IPS-11a (cell line): ENCODE measurements around the gene MAEA.

Experiments
- H3K4me3 ChIP-seq: one replicate; pipeline ENCODE4 v1.5.1; 2013; ENCODE audit warnings: low read depth, low read length, control low read depth

Gene MAEA

DNA sequence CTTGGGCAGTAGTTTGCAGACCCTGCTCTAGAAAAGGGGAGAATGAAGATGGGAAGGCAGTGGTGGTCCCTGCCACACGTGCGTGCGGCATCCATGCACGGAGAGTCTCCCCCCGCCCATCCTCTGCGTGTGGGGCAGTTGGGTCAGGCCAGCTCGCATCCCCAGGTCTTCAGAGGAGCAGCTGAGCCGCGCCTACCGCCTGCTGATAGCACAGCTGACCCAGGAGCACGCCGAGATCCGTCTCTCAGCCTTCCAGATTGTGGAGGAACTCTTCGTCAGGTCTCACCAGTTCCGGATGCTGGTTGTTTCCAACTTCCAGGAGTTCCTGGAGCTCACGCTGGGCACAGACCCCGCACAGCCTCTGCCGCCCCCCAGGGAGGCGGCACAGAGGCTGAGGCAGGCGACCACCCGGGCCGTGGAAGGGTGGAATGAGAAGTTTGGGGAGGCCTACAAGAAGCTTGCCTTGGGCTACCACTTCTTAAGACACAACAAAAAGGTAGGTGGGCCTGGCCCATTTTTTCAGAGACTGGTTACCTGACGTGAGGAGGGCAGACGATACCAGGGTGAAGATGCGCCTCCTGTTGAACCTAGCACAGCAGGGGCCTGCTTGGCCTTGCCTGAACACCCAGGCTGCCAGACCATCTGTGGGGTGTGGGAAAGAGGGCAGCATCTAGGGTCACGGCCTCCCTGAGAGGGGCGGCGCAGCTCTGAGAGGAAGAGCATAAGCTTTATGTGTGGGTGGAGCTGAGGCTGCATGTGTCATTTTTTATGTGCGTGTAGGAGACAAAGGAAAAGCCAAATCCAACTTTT lies 59.9 kb downstream of the MAEA start:
- no peak overlapping the region for H3K4me3 ChIP-seq

DNA sequence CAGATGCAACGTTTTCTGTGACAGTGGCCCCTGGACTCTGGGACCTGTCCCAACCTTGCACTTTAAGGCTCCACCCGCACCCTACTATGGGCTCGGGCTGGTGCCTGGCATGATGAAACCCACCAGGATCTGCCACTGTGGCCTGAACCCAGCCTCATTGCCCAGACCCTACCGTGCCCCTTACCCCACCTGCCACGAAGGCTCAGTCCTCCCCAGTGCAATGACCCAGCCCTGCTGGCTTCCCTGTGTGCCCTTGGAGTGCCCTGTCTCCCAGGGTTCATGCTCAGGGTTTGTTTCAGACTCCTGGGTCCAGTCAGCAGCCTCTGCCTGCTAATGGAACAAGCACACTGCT lies 60.5 kb downstream of the MAEA start:
- H3K4me3 ChIP-seq, result no peak overlapping the region

DNA sequence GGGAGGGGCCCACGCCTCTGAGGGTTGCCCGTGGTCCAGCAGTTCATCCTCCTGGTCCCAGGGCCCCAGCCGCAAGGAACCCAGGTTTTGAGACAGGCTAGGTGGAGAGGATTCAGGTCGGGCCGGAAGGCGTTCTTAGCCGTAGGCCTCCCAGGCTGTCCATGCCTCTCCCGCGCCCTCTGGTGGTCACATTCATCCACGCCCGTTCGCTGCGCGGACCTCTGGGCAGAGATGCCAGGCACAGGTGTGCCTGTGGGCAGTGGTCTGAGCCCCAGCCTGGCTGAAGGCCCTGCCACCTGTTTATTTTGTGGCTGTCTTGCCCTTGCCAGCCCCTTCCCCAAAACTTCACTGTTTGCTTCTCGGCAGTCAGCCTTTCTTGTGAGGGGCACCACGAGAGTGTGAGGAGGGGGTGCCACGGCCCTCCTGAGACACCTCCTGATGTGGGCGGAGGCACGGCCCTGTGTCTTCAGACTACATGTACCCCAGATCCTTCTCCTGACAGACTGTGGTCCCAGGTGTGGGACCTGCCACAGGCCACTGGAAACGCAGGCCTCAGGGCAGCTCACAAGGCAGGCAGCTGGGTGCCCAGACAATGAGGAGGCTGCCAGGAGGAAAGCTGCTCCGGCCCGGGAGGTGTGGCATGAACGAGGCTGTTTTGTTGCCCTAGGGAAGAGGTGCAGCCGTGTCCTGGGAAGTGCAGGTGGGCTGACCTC lies 62.3 kb downstream of the MAEA start:
- no peak overlapping the region for H3K4me3 ChIP-seq

DNA sequence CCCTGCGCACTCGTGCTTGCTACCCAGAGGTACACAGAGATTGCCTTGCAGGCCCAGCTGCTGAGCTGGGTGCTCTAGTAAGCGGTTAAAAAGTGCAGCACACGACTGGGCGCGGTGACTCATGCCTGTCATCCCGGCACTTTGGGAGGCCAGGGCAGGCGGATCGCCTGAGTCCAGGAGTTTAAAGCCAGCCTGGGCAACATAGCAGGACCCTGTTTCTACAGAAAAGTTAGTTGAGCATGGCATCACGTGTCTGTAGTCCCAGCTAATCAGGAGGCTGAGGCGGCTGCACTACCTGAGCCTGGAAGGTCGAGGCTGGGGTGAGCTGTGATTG lies 62.8 kb downstream of the MAEA start:
- H3K4me3 ChIP-seq, result no peak overlapping the region

DNA sequence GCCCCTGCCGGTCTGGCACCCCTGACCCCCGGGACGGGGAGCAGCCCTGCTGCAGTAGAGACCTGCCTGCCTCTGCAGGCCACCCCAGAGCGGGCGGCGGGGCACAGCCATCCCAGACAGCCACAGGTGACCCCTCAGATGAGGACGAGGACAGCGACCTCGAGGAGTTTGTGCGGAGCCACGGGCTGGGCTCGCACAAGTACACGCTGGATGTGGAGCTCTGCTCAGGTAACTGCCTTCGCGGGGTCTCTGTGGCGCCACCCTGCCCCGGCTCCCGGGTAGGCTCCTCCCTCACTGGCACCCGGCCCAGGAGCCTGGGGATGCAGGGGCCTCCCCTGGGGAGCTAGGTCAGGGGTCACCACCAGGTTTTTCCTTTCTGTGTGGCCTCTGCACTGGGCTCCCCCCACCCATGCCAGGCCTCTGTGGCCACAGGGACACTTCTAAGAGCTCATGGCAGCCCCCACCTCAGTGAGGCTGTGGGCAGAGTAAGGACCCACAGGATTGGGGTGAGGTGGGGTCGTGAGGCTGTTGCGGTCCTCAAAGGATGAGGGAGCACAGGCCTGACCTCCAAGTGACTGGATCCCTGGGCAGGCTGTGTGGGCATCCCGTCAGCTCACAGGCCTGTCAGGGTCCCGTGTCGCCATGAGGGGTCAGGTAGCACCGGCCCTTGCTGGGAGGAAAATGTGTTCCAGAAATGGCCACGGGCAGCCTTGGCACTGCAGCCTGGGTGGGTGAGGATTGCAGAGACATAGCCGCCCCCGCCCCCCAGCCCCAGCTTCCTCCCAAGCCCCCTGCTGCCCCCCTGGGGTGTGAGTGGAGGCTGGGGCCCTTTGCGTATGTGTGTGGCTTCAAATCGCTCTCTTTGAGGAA lies 63.7 kb downstream of the MAEA start:
- no peak overlapping the region for H3K4me3 ChIP-seq

DNA sequence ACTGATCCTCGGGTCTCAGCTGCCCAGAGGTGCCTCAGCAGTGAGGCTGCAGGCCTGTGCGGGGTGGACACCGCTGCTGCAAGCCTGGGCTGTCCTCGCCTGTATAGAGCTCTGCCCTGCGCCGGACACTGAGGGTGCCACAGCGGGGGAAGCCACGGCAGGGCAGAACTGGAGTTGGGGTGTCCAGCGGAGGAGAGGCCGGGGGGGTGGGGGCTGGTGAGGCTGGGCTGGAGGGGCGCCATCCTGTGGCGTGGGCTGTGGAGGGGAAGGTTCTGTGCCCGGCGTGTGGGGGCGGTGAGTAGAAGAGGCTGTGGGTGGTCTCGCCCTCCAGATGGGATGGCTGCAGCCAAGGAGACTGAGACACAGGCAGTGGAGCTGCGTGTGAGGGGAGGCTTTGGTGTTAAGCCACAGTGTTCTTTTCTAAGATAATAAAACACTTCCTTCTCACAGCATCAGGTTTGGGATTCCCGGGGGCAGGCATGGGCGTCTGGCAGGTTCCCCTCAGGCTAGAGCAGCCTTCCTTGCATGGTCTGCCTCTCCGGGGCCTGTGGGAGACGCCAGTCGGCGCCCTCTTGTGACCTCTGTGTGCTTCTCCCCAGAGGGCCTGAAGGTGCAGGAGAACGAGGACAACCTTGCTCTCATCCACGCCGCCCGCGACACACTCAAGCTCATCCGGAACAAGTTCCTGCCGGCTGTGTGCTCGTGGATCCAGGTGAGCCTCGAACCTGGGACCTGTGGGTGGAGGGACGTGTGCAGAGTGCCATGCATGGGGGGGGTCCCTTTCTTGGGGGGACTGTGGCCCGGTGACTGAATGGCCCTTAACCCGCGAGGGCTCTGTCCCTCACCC lies 64.7 kb downstream of the MAEA start:
- no peak overlapping the region for H3K4me3 ChIP-seq

DNA sequence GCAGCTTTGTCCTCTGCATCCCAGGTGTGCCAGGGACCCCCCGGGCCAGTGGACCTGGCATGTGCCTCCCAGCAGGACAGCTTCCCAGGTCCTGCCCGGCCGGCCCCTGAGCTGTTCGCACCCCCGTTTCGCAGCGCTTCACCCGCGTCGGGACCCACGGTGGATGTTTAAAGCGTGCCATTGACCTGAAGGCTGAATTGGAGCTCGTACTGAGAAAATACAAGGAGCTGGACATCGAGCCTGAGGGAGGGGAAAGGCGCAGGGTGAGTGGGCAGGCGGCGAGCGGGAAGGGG lies 65.2 kb downstream of the MAEA start:
- H3K4me3 ChIP-seq, result no peak overlapping the region

DNA sequence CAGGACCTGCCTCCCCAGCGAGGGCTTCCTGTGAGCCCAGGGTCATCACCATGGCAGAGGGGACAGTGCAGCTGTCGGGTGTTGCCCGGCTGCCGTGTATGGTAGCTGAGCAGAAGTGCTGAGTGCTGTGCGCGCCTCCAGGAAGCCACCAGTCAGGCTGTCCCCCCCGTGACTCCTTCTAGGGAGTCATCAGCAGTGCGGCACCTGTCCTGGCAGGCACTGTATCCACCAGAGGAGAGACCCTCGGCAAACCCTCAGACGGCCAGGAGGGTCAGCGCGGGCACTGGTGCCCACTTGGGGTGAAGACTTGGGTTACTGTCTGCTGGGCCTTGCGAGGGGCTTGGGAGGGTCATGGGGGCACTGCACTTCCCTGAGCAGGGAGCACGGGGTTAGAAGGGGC lies 65.7 kb downstream of the MAEA start:
- H3K4me3 ChIP-seq, result no peak overlapping the region

DNA sequence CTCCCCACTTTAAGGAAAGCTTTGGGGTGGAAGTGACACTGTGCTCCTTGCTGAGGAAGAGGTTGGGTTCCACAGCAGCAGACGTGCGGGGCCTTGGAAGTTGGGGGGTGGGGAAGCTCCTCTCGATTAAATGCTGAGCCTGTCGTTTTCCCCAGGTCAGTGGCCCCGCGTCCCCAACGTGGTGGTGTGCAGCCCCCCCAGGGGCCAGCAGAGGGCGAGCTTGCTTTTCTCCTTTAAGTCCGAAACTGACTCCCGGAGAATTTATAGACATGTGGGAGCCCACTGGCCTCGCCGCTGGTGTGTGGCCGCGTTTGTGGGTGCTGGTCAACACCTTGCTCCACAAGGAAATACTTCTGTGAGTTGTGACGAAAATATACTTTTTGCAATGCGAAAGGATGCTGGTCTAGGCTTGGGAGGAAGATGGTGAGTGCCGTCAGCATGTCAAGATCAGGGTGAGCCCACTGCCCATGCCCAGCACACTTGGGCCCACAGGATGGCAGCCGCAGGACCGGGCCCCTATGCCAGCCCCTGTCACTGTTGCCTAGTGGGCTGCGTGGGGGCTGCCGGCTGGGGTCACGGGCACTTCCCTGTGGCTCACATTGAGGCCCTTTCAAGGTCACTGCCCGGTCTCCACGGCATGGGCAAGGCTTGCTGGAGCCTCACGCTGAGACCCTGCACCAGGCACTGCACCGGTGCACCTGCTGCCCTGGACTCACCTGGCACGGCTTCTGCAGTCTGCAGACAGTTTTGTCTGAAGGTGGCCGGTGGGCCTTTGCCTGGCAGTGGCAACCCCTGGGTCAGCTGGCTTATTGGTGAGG lies 66.7 kb downstream of the MAEA start:
- H3K4me3 ChIP-seq, result no peak overlapping the region

DNA sequence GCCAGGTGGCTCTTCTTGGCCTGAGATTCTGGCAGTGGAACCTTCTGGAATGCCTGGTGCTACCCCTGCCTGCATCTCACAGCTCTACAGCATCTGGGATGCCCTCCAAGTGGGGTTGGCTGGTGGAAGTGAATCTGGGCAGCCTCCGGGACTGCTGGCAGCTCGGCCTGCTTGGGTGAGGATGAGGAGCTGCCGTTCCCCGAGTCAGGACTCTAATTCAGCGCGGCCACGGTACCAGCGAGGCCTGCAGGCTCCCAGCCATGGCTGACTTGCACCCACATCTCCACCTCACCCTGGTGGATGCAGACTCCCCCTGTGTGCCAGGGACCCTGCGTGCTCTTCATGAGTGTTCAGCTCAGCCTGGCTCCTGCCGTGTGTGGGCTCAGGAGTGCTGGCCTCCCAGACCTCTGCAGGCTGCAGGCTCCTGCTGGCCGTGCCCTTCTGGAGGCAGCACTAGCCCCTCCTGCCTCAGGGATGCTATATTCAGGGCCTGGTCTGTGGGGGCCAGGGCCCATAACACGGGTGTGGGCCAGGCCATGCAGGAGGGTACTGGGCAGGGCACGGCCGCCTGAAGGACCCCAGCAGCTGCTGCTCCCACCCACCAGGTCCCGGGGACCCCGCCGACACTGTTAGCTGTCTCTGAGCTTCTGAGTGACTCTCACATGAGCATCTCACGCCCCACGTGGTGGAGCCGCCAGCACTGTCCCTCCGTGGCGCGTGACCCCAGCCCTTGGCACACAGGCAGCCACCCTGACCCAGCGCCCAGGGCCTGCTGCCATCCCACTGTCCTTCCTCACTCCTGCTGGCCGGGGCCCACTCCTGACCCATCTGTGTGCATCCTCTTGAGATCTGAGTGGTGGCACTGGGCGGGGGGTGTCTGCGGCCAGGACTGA lies 67.9 kb downstream of the MAEA start:
- H3K4me3 ChIP-seq, result no peak overlapping the region

DNA sequence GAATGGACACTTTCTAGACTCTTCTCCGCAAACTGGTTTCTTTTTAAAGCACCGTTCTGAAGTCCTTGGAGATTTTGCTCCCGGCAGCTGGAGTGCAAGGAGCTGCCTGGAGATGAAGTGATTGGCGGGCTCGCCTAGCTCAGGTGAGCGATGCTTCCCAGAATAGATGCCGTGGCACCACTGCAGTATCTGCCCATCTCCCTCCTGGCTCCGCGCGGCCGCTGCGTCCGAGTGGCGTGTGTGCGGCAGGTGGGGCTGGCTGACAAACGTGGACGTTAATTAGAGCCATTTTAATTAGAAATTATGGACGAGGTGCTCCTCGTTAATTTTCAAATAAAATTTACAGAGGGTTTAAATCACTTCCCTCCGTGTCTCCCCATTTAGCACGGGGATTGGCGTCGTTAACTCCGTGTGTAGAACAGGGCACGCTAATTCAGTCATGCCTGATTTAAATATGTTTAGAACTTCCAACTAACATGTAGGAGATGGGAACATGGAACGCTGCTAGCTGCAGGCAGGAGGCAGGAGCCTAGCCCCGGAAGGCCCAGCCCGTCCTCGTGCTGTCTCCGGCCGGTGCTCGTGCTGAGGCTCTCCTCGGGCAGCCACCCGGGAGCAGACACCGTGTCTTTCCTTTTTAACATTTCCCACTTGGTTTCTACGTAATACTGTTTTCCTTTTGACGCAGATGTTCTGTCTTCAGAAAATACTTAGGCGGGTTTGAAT lies 68.9 kb downstream of the MAEA start:
- H3K4me3 ChIP-seq, result no peak overlapping the region

DNA sequence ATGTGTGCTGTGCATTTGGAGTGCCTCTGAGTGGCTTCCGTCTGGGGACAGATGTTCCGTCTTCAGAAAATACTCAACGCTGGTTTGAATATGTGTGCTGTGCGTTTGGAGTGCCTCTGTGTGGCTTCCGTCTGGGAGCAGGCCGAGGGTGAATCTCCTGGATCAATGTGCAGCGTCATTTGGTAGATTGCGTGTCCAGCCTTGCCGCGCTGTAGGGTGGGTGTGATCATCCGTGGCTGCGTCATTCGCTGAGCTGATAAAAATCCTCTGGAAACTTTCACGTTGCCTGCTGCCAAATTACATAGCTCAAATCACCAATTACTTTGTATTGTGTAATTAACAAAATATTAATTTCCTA lies 69.4 kb downstream of the MAEA start:
- no peak overlapping the region for H3K4me3 ChIP-seq

DNA sequence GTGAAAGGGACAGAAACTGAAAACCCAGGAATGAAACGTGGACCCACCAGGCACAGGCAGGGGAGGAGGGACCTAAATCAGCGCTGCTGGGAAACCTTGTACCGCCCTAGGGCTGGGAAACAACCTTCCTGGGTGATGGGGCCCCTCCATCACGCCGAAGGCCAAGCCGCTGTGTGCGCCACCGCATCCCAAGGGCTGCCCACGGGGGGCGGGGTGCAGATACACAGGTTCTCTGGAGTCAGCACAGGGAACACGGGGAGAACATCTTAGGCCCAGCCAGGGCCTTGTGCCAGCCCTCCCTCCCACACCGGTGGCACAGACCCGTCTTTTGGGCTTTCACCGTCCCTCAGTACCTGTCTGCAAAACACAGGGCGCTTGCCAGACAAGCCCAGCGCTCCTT lies 70.3 kb downstream of the MAEA start:
- no peak overlapping the region for H3K4me3 ChIP-seq

DNA sequence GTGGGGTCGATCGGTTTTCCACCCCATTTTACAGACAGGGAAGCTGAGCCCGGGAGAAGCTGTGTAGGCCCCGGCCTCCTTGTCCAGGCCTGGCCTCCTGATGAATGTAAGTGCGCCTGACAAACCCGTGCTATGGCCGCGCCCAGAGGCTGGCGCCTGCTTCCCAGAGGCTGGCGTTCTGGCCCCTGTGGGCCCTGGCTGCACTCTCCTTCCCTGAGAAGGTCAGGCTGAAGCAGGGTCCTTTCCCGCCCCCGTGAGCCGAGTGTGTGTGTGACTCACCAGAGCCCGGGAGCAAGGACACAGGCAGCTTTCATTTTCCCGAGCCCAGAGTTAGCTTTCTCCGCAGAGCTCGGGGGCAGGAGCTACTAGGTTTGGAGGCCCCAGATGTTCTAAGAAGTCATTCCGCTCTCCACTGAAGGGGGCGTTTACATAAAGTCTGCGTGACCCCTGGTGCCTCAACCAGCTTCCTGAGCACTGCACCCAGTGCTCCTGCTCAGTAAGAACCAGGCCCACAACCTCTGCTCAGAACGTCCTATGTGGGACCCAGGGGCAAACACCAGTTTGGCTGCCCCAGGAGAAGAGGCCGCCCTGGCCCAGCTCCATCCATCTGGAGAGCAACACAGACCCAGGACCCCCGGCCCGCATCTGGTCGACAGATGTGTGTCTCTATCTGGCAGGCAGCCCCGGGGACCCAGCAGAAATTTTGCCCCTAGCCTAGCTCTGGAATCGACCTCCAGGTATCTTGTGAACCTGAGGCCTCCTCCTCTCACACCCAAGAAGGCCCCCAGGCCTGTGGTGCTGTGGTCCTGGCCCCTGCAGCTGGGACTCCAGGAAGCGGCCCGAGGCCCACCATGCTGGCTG lies 71.0 kb downstream of the MAEA start:
- H3K4me3 ChIP-seq, result no peak overlapping the region

DNA sequence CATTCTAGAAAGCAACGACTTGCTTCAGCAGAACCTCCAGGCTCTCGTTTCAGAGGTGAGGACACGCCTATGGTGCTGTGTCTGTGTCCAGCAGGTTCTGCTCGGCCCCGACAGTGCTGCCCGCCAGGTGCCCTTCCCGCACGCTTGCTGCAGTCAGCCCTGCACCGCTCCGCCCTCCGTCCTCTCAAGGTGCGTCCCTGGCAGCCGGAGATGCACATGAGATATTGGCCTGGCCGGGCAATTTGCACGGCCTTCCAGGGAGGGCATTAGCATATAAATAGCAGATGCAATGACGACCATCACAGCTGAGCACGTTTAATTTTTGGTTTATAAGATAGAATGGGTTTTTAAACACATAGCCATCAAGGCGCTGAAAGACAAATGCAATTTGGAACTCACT lies 71.7 kb downstream of the MAEA start:
- no peak overlapping the region for H3K4me3 ChIP-seq

DNA sequence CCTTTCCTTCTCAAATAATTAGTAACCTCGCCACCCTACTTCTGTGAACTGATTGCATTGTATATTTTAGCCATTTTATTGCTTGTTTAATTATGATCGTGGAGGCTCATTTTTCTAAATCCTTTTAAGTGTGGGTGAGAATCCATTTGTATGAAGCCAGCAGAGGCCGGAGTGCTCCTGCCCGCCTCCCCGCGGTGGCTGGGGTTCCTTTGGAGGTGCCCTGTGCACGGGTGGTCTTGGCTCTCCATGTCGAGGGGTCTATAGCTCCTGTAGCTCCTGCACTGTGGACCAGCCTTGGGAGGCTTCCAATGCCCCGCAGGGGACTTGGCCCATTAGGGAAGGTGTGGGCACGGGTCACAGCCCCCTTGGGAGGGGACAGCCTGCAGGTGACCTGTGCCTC lies 72.4 kb downstream of the MAEA start:
- H3K4me3 ChIP-seq, result no peak overlapping the region

DNA sequence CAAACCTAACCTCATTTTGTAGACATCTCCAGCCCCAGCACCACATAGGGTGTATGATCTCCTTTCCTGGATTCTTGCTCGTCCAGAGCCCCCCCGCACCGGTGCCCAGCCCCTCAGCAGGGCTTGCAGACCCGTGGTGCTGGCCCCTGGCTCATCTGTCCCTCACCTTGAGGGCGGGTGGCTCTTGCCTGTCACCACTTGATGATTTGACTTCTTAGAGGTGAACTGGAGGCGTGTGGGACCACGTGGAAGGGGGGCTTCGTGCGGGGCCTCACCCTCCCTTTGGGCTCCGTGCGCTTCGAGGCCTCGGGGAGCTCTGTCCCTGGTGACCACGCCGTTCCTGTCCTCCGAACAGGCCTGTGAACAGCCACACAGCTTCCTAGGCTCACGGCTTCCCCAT lies 72.8 kb downstream of the MAEA start:
- no peak overlapping the region for H3K4me3 ChIP-seq

DNA sequence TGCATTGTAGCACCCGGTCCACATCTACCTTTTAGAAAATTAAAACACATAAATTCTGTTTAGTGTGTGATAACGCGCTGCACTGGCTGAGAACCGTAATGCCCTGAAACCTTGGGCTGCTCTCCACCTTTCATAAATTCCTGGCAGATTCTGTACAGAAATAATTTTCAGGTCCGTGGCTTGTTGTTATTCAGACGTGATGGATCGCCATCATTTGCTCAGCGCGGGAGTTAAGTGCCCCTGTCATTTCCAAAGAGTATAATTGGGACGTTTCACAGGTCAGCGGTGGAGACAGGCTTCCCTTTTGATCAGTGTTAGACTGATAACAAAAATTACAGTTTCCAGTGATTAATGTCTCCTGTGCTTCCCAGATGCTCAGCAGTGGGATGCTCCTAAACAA lies 73.8 kb downstream of the MAEA start:
- no peak overlapping the region for H3K4me3 ChIP-seq
